HepG2 (cell line): Measurements from ENCODE around the gene EIF2AK2. TPM values are rescaled to one million over a fixed set of nuclear protein-coding genes. Genes with fewer than 3 reads are reported as not detected.

ENCODE experiments used
- AGO1 ChIP-seq: fragments of 200-400 bp; formaldehyde crosslinking; IDR thresholded peaks from 2 replicates; pipeline ENCODE4 v1.6.1; 2017; ENCODE audit warnings: mild to moderate bottlenecking, low read depth, low read length, moderate library complexity; ENCODE audit not compliant: poor library complexity, severe bottlenecking
- FIP1L1 ChIP-seq: fragments of 200-400 bp; formaldehyde crosslinking; IDR thresholded peaks from 2 replicates; pipeline ENCODE4 v1.6.1; 2018; ENCODE audit warnings: low read depth, mild to moderate bottlenecking, low read length, moderate library complexity, borderline replicate concordance; ENCODE audit not compliant: insufficient read depth
- FOXK2 ChIP-seq: fragments of 450-650 bp; IDR thresholded peaks from 2 replicates; pipeline ENCODE4 v1.6.1; 2016
- HNRNPLL ChIP-seq: fragments of 200-400 bp; formaldehyde crosslinking; IDR thresholded peaks from 2 replicates; pipeline ENCODE4 v1.6.1; 2017; ENCODE audit warnings: mild to moderate bottlenecking, low read depth, low read length; ENCODE audit not compliant: poor library complexity, severe bottlenecking
- KAT8 ChIP-seq: IDR thresholded peaks from 2 replicates; pipeline ENCODE4 v1.6.1; 2016; ENCODE audit warnings: missing genetic modification reagents, missing compliant biosample characterization
- MIER2 ChIP-seq: IDR thresholded peaks from 2 replicates; pipeline ENCODE4 v1.6.1; 2016; ENCODE audit warnings: missing biosample characterization, missing genetic modification reagents
- MYC ChIP-seq: sonication (generic); formaldehyde crosslinking; IDR thresholded peaks from 2 replicates; pipeline ENCODE4 v1.9.0; 2021; ENCODE audit warnings: missing genetic modification reagents, borderline replicate concordance
- SAFB2 ChIP-seq: sonication (generic); formaldehyde crosslinking; IDR thresholded peaks from 2 replicates; pipeline ENCODE4 v1.5.1; 2020; ENCODE audit warnings: missing genetic modification reagents, low read depth, mild to moderate bottlenecking, borderline replicate concordance
- ZNF550 ChIP-seq: sonication (generic); formaldehyde crosslinking; IDR thresholded peaks from 2 replicates; pipeline ENCODE4 v1.4.0; 2020; ENCODE audit warnings: mild to moderate bottlenecking, missing genetic modification reagents, borderline replicate concordance
- ZSCAN21 ChIP-seq: sonication (generic); formaldehyde crosslinking; IDR thresholded peaks from 2 replicates; pipeline ENCODE4 v1.8.0; 2022; ENCODE audit warnings: mild to moderate bottlenecking, missing genetic modification reagents, moderate library complexity, borderline replicate concordance
- polyA plus RNA-seq, 8 experiments: library from polyadenylated mRNA; depleted of rRNA in 3 of 8; stranded (reverse) in 7 of 8; unstranded in 1 of 8; fragments of >200 nt; fragmentation: Illumina TruSeq in 4 of 8; extraction: Trizol in 4 of 8; gene quantifications; 2 replicates each; pipeline versions ENCODE4 v1.2.1 to v1.2.3, GENCODE V29; 2011 to 2016; ENCODE audit warnings: low read depth in 4 of 8, missing spikeins in 1 of 8, mixed read lengths in 1 of 8; ENCODE audit not compliant: insufficient read depth in 1 of 8
- total RNA-seq, 5 experiments: library from RNA; depleted of rRNA; stranded (reverse); fragments of >200 nt; fragmentation: Illumina TruSeq; extraction: Trizol; gene quantifications; 2 replicates each; pipeline ENCODE4 v1.2.3, GENCODE V29; 2016; ENCODE audit warnings: low read depth in 1 of 5
- TF ChIP-seq, protein P1 (sequence below): sonication (generic); formaldehyde crosslinking; IDR thresholded peaks from 2 replicates; pipeline ENCODE4 v1.4.0; 2020; ENCODE audit warnings: missing genetic modification reagents, borderline replicate concordance
- TF ChIP-seq, protein P2 (sequence below): sonication (generic); formaldehyde crosslinking; IDR thresholded peaks from 2 replicates; pipeline ENCODE4 v1.8.1; 2023; ENCODE audit warnings: mild to moderate bottlenecking, missing genetic modification reagents
- TF ChIP-seq, protein P3 (sequence below): sonication (generic); formaldehyde crosslinking; IDR thresholded peaks from 2 replicates; pipeline ENCODE4 v1.5.1; 2020; ENCODE audit warnings: mild to moderate bottlenecking, missing genetic modification reagents, moderate library complexity
- TF ChIP-seq, protein P4 (sequence below): sonication (generic); formaldehyde crosslinking; IDR thresholded peaks from 2 replicates; pipeline ENCODE4 v1.8.0; 2022; ENCODE audit warnings: mild to moderate bottlenecking, missing genetic modification reagents; ENCODE audit not compliant: insufficient replicate concordance

Gene EIF2AK2
- total and polyA plus RNA-seq, 2 of the 13 experiments (the other 11 are each of a cell fraction or from before 2014, with no cell fraction given) = 10.2 to 26.1 TPM

DNA sequence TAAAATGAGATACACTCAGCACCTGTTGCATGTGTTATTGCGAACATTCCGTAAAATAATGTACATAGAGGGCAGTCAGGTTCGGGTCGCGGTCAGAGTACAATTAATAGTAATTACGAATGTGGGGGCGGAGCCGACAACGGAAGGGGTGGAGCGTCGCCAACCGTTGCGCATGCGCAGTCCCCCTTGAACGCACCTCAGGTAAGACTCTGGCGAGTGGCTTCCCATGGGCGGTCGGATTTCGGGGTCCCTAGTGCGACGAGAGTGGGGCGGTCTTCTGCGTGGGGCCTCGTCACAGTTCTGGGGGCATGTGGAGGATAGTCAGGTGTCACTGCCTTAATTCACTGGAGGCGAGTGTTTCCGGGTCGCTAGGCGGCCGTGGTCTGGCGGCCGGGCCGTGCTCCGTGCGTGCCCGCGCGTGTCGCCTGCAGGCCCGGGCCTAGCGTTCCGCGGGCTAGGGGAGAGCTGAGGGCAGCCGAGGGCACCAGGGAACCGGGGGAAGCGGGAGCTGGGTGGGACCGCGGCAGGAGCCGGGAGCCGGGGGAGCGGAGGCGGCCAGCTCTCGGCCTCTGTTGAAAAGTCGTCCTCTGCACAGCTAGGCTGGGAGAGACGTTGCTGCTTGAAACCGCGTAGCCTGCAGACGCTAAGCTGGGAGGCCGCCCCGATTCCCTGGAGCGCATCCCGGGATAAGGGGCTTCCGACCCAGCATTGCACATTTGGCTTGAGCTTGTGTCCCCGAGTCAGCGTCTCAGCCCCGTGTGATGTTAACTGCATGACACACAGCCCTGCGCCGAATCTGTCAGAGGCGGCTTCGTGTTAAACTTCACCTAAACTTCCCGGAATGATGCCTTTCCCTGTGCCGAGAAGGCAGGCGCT is 39.8 kb upstream of the EIF2AK2 start, which contains the start of gene CEBPZOS (continued):
- TF ChIP-seq, protein P1, sequence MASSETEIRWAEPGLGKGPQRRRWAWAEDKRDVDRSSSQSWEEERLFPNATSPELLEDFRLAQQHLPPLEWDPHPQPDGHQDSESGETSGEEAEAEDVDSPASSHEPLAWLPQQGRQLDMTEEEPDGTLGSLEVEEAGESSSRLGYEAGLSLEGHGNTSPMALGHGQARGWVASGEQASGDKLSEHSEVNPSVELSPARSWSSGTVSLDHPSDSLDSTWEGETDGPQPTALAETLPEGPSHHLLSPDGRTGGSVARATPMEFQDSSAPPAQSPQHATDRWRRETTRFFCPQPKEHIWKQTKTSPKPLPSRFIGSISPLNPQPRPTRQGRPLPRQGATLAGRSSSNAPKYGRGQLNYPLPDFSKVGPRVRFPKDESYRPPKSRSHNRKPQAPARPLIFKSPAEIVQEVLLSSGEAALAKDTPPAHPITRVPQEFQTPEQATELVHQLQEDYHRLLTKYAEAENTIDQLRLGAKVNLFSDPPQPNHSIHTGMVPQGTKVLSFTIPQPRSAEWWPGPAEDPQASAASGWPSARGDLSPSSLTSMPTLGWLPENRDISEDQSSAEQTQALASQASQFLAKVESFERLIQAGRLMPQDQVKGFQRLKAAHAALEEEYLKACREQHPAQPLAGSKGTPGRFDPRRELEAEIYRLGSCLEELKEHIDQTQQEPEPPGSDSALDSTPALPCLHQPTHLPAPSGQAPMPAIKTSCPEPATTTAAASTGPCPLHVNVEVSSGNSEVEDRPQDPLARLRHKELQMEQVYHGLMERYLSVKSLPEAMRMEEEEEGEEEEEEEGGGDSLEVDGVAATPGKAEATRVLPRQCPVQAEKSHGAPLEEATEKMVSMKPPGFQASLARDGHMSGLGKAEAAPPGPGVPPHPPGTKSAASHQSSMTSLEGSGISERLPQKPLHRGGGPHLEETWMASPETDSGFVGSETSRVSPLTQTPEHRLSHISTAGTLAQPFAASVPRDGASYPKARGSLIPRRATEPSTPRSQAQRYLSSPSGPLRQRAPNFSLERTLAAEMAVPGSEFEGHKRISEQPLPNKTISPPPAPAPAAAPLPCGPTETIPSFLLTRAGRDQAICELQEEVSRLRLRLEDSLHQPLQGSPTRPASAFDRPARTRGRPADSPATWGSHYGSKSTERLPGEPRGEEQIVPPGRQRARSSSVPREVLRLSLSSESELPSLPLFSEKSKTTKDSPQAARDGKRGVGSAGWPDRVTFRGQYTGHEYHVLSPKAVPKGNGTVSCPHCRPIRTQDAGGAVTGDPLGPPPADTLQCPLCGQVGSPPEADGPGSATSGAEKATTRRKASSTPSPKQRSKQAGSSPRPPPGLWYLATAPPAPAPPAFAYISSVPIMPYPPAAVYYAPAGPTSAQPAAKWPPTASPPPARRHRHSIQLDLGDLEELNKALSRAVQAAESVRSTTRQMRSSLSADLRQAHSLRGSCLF (CRISPR knock-in tag) = peak; percentile 73; the same call in 1 of the 2 replicates
- TF ChIP-seq FOXK2 = no peak
- TF ChIP-seq MIER2 (CRISPR knock-in tag) = no peak
- TF ChIP-seq, protein P2, sequence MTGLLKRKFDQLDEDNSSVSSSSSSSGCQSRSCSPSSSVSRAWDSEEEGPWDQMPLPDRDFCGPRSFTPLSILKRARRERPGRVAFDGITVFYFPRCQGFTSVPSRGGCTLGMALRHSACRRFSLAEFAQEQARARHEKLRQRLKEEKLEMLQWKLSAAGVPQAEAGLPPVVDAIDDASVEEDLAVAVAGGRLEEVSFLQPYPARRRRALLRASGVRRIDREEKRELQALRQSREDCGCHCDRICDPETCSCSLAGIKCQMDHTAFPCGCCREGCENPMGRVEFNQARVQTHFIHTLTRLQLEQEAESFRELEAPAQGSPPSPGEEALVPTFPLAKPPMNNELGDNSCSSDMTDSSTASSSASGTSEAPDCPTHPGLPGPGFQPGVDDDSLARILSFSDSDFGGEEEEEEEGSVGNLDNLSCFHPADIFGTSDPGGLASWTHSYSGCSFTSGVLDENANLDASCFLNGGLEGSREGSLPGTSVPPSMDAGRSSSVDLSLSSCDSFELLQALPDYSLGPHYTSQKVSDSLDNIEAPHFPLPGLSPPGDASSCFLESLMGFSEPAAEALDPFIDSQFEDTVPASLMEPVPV (CRISPR knock-in tag) = peak; percentile 87; the same call in 1 of the 2 replicates
- TF ChIP-seq, protein P3, sequence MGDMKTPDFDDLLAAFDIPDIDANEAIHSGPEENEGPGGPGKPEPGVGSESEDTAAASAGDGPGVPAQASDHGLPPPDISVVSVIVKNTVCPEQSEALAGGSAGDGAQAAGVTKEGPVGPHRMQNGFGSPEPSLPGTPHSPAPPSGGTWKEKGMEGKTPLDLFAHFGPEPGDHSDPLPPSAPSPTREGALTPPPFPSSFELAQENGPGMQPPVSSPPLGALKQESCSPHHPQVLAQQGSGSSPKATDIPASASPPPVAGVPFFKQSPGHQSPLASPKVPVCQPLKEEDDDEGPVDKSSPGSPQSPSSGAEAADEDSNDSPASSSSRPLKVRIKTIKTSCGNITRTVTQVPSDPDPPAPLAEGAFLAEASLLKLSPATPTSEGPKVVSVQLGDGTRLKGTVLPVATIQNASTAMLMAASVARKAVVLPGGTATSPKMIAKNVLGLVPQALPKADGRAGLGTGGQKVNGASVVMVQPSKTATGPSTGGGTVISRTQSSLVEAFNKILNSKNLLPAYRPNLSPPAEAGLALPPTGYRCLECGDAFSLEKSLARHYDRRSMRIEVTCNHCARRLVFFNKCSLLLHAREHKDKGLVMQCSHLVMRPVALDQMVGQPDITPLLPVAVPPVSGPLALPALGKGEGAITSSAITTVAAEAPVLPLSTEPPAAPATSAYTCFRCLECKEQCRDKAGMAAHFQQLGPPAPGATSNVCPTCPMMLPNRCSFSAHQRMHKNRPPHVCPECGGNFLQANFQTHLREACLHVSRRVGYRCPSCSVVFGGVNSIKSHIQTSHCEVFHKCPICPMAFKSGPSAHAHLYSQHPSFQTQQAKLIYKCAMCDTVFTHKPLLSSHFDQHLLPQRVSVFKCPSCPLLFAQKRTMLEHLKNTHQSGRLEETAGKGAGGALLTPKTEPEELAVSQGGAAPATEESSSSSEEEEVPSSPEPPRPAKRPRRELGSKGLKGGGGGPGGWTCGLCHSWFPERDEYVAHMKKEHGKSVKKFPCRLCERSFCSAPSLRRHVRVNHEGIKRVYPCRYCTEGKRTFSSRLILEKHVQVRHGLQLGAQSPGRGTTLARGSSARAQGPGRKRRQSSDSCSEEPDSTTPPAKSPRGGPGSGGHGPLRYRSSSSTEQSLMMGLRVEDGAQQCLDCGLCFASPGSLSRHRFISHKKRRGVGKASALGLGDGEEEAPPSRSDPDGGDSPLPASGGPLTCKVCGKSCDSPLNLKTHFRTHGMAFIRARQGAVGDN (CRISPR knock-in tag) = peak; percentile 100
- peak; percentile 96 for TF ChIP-seq ZSCAN21 (CRISPR knock-in tag)
- TF ChIP-seq ZNF550 (CRISPR knock-in tag) = 0 out of 2 replicates have a peak, but pooled peaks have one; percentile 27
- no peak; the same call in none of the 2 replicates for TF ChIP-seq KAT8
- TF ChIP-seq FIP1L1 = no peak; the same call in 1 of the 2 replicates
- TF ChIP-seq AGO1 = peak; percentile 68
- TF ChIP-seq SAFB2 = peak; percentile 97
- TF ChIP-seq HNRNPLL = peak; percentile 92
- TF ChIP-seq, protein P4, sequence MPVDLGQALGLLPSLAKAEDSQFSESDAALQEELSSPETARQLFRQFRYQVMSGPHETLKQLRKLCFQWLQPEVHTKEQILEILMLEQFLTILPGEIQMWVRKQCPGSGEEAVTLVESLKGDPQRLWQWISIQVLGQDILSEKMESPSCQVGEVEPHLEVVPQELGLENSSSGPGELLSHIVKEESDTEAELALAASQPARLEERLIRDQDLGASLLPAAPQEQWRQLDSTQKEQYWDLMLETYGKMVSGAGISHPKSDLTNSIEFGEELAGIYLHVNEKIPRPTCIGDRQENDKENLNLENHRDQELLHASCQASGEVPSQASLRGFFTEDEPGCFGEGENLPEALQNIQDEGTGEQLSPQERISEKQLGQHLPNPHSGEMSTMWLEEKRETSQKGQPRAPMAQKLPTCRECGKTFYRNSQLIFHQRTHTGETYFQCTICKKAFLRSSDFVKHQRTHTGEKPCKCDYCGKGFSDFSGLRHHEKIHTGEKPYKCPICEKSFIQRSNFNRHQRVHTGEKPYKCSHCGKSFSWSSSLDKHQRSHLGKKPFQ (CRISPR knock-in tag) = peak; percentile 91
- TF ChIP-seq MYC (CRISPR knock-in tag) = peak; percentile 89
